ENCODE results near the gene TEX13D. TPM values are rescaled to one million over a fixed set of nuclear protein-coding genes. Genes with fewer than 3 reads are reported as not detected.

TEX13D gene
- total and polyA plus RNA-seq, 2 of the 8 experiments (the other 6 are each of a cell fraction or from before 2014, with no cell fraction given): 0.03 to 0.07 TPM

DNA sequence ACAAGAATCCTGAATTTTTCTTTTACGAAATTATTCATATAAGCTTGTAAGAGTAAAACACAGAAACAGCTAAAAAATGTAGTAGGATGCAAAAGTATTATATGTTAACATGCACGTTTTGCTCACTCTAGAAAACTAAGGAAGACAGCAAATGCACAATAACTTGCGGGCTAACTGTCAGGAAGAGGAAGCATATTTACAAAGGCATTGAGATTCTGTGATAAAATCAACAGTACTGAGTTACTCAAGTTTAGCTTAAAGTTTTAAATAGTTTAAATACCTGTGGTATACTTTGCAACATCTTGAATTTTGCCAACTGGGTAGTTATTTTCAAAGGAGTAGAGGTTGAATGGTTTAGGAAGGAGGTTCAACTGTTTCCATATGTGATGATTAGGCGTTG is 50.9 kb downstream of the TEX13D start:
- no peak for TF ChIP-seq PHF8 (conservative IDR thresholded peaks at IDR 0.05; ENCODE audit: low read depth, low read length)
- CTCF ChIA-PET (ENCODE audit: partially characterized antibody): interaction anchor here (0.5 to 1.4 kb wide), 2 partner anchors 502 to 550 kb away, joined by 3 read pairs; no protein-coding TSS in a partner anchor
- no peak overlapping the region for H4K8ac ChIP-seq (ENCODE audit: extremely low read depth, insufficient read depth, low read length)
- H3K79me1 ChIP-seq (ENCODE audit: low read depth, low read length): no peaks in the 10 kb centered on the region
- POLR2A ChIA-PET (ENCODE audit: partially characterized antibody): no interaction called here
- H2BK12ac ChIP-seq (ENCODE audit: low read depth, low read length): no peak overlapping the region
- H3K18ac ChIP-seq (ENCODE audit: extremely low read depth, low read length): no peak overlapping the region
- no peak overlapping the region for H3K23ac ChIP-seq (ENCODE audit: insufficient read length)
- no peak overlapping the region for H3K4me3 ChIP-seq (ENCODE audit: extremely low read depth in 1 of 4, insufficient read depth in 2 of 4, low read depth in 3 of 4, low read length in 4 of 4)
- H2BK20ac ChIP-seq (ENCODE audit: low read length): no peak overlapping the region
- H3K4me1 ChIP-seq (replicated peaks in 1 of 4; ENCODE audit: control insufficient read depth in 3 of 4, insufficient read depth in 4 of 4, low read length in 3 of 4): no peaks in the 10 kb centered on the region
- H3K23me2 ChIP-seq (ENCODE audit: low read depth, low read length): no peaks in the 10 kb centered on the region
- no peaks in the 10 kb centered on the region for H4K20me1 ChIP-seq (replicated peaks in 1 of 2; ENCODE audit: control insufficient read depth in 1 of 2, insufficient read depth in 2 of 2, low read length in 2 of 2)
- H4K91ac ChIP-seq (replicated peaks; ENCODE audit: insufficient read length, low read length): no peak overlapping the region
- H3K4me2 ChIP-seq (ENCODE audit: insufficient read depth in 1 of 2, low read depth in 2 of 2, low read length in 2 of 2): no peak overlapping the region
- H3K36me3 ChIP-seq (ENCODE audit: control insufficient read depth in 2 of 4, insufficient read depth in 4 of 4, low read length in 3 of 4): no peaks in the 10 kb centered on the region
- no peaks in the 10 kb centered on the region for H3K9me3 ChIP-seq (ENCODE audit: insufficient read depth in 2 of 2, low read depth in 1 of 2, low read length in 1 of 2)
- H3K14ac ChIP-seq (ENCODE audit: insufficient read length): no peak overlapping the region
- no peak overlapping the region for H3K56ac ChIP-seq (replicated peaks; ENCODE audit: insufficient read length, low read depth, low read length)
- whole genome bisulfite sequencing, 2 experiments (ENCODE audit: extremely low coverage in 1 of 2, insufficient coverage in 1 of 2, insufficient read length in 1 of 2, insufficient replicate concordance in 2 of 2, low coverage in 1 of 2, low lambda C conversion rate in 2 of 2, missing lambda C conversion rate in 1 of 2): 91% methylated on average over 4 of the region's 4 CpGs; no CpG with 5 or more reads in 1 of the 2 experiments
- H3K27ac ChIP-seq (ENCODE audit: low read depth, low read length): no peak overlapping the region
- H4K5ac ChIP-seq (ENCODE audit: insufficient read length, low read depth, low read length): no peak overlapping the region
- H3K9ac ChIP-seq (replicated peaks in 1 of 4; ENCODE audit: extremely low read depth in 1 of 4, low read depth in 3 of 4, low read length in 3 of 4): no peak overlapping the region
- H3K27me3 ChIP-seq (replicated peaks in 1 of 4; ENCODE audit: control insufficient read depth in 3 of 4, extremely low read depth in 1 of 4, insufficient read depth in 3 of 4, low read length in 3 of 4): no peaks in the 10 kb centered on the region
- no peak overlapping the region for H2AK5ac ChIP-seq (ENCODE audit: low read depth, low read length)
- FAIRE-seq (no peak), DNase-seq (ENCODE audit: low read depth in 1 of 2, low spot score in 2 of 2) (no peak)
- no peak overlapping the region for H2BK15ac ChIP-seq (ENCODE audit: low read length)
- H2BK120ac ChIP-seq (replicated peaks; ENCODE audit: low read depth, low read length): no peak overlapping the region
- no peak overlapping the region for H2BK5ac ChIP-seq (ENCODE audit: low read depth, low read length)
- H3K4ac ChIP-seq (replicated peaks; ENCODE audit: insufficient read length, low read depth, low read length): no peak overlapping the region
- H3K79me2 ChIP-seq (ENCODE audit: control insufficient read depth in 1 of 2, insufficient read depth in 2 of 2, low read length in 2 of 2): no peaks in the 10 kb centered on the region
- H2AFZ ChIP-seq (ENCODE audit: low read length): no peak overlapping the region
